Measurements from ENCODE around the gene TERT.
"Not testable (repeated sequence)": the region's sequence is repeated elsewhere in the genome, so short reads cannot be mapped to it uniquely, and the experiment has no call there.

Gene TERT

DNA sequence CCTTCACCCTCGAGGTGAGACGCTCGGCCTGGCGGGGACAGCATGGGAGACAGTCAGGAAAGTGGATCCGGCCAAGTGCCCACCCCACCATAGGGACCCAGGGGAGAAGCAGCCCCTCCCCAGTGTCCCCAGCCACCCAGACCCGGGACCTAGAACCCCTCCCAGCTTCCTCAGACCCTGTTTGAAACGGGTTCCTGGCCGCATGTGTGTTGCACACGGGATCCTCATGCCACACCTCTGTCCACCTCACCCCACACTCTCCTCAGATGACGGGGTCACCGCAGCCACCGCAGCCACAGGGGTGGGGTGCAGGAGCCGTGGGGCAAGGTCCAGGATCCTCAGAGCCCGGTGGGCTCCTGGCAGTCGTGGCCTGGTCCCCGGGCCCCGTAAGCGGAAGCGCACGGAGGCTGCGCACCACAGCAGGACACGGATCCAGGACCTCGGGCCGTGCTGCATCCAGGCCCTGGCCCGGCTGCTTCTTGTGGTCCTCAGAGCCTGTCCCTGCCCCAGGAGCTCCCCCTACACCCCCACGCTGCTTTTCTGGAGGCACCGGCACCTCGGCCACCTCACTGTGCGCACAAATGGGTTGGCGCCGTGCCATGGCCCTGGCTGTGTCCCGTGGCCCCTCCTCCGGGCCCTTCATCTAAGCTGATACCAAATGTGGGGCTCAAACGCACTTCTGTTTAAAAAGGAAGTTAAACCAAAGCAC, 15.3 kb downstream of the TERT start:
- no peak for TF ChIP-seq CTCF (IDR thresholded peaks at IDR 0.05; ENCODE audit: low read depth, low read length, missing control alignments)
- no peak overlapping the region for H3K4me3 ChIP-seq (replicated peaks; ENCODE audit: low read depth, low read length)

GRCh38 chr5:1278656-1279442, 16.0 kb downstream of the TERT start:
- no peak for TF ChIP-seq CTCF (IDR thresholded peaks at IDR 0.05; ENCODE audit: low read depth, low read length, missing control alignments)
- DNase-seq (ENCODE audit: extremely low read depth, low read depth) = no peak
- H3K4me3 ChIP-seq (replicated peaks; ENCODE audit: low read depth, low read length) = no peak overlapping the region

More for the DNA sequence above, 15.3 kb downstream of the TERT start:
- DNase-seq (ENCODE audit: extremely low read depth, low read depth) = no peak

DNA sequence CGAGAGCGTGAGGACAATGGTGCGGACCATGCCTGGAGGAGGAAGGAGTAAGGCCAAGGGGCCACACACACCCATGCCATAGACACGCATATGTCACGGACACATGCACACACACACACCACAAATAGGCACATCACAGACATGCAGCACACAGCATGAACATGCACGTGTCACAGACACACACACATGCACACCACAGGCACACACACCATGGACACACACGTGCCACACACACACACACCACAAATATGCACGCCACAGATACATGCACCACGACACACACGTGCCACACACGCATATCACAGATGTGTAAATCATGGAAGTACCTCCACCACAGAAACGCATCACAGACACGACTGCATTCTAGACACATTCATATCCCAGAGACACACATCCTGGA, 16.7 kb downstream of the TERT start:
- no peak overlapping the region for H3K4me3 ChIP-seq (replicated peaks; ENCODE audit: low read depth, low read length)
- no peak for DNase-seq (ENCODE audit: extremely low read depth, low read depth)
- no peak for TF ChIP-seq CTCF (IDR thresholded peaks at IDR 0.05; ENCODE audit: low read depth, low read length, missing control alignments)

DNA sequence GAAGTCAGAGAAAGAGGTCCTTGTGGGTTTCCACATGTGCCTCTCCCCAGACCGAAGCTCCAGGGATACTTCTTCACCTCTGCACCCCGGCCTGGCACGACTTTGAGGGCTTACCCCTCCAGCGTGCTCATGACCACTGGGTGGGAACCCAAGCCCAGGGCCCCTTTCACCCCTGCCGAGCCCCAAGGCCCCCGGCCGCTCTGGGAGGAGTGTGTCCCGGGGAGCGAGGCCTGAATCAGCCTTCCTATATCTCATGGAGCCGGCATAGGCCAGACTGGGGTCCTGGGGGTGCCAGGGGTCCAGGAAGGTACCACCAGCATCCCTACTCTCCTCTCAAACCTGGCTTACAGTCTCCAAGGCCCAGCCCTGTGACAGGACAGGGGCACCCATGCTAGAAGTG, 17.1 kb downstream of the TERT start:
- H3K4me3 ChIP-seq (replicated peaks; ENCODE audit: low read depth, low read length) = no peak overlapping the region
- TF ChIP-seq CTCF (IDR thresholded peaks at IDR 0.05; ENCODE audit: low read depth, low read length, missing control alignments) = no peak
- DNase-seq (ENCODE audit: extremely low read depth, low read depth) = no peak

- no peak for TF ChIP-seq CTCF (IDR thresholded peaks at IDR 0.05; ENCODE audit: low read depth, low read length, missing control alignments)
- no peak overlapping the region for H3K4me3 ChIP-seq (replicated peaks; ENCODE audit: low read depth, low read length)
- DNase-seq (ENCODE audit: extremely low read depth, low read depth) = no peak
These were observed 17.5 kb downstream of the TERT start for GRCh38 chr5:1277331-1277730.

DNA sequence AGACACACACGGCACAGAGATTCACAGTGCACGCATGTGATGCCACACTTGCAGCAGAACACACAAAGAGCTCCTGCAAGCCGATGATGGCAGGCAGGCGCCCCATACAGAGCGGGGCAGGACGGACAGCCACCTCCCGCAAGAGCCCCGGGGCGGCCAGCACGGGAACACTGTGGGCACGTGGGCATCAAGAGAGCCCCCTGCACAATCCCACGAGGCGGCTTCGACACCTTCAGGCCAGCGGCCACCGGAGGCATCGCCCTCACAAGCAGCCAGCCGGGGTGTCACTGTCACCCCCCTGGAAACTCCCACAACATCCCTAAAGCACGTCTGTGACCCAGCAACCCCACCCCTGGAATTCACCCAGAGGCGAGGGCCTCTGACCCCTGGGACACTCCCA, 17.9 kb downstream of the TERT start:
- TF ChIP-seq CTCF (IDR thresholded peaks at IDR 0.05; ENCODE audit: low read depth, low read length, missing control alignments) = no peak
- DNase-seq (ENCODE audit: extremely low read depth, low read depth) = no peak
- no peak overlapping the region for H3K4me3 ChIP-seq (replicated peaks; ENCODE audit: low read depth, low read length)

DNA sequence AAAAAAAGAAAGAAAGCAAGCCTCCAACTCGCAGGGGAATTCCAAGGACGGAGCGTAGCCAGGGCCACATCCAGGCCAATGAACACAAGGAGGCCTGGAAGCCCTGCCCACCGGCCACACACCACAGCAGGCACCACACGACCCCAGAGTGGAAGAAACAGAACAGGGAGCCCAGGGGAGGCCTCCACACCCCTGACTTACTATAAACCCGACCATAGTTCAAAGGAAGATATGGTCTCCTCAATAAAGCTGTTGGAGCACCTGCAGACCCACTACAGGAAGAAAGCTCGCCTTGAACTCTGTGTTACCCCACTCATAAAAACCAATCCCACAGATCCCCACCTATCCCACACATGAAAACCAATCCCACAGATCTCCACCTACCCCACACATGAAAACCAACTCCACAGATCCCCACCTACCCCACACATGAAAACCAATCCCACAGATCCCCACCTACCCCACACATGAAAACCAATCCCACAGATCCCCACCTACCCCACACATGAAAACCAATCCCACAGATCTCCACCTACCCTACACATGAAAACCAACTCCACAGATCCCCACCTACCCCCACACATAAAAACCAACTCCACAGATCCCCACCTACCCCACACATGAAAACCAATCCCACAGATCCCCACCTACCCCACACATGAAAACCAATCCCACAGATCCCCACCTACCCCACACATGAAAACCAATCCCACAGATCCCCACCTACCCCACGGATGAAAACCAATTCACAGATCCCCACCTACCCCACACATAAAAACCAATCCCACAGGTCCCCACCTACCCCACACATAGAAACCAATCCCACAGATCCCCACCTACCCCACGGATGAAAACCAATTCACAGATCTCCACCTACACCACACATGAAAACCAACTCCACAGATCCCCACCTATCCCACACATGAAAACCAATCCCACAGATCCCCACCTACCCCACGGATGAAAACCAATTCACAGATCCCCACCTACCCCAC, 19.2 kb downstream of the TERT start:
- not testable (repeated sequence) for DNase-seq (ENCODE audit: extremely low read depth, low read depth); H3K4me3 ChIP-seq (replicated peaks; ENCODE audit: low read depth, low read length)
